ENCODE results near the gene GATAD2B.

Gene GATAD2B

GRCh38 chr1:153926405-153926804 is 3.6 kb upstream of the GATAD2B start:
- TF ChIP-seq CTCF (conservative IDR thresholded peaks at IDR 0.05) = no peak
- no peak overlapping the region for H3K27ac ChIP-seq

- peak; percentile 34; the same call in 1 of the 2 replicates for TF ChIP-seq CTCF (conservative IDR thresholded peaks at IDR 0.05)
- H3K27ac ChIP-seq = peak overlapping the region; percentile 96
Observed at GRCh38 chr1:153922076-153922971, 448 bp downstream of the GATAD2B start.

- TF ChIP-seq CTCF (conservative IDR thresholded peaks at IDR 0.05) = no peak
- H3K27ac ChIP-seq = peak overlapping the region; percentile 96
Observed at GRCh38 chr1:153921803-153922075, 1.0 kb downstream of the GATAD2B start.

GRCh38 chr1:153921080-153921802 is 1.5 kb downstream of the GATAD2B start:
- H3K27ac ChIP-seq = peak overlapping the region; percentile 96
- TF ChIP-seq CTCF (conservative IDR thresholded peaks at IDR 0.05) = no peak

- H3K27ac ChIP-seq = peak overlapping the region; percentile 96
- TF ChIP-seq CTCF (conservative IDR thresholded peaks at IDR 0.05) = peak; percentile 62
Observed at GRCh38 chr1:153919876-153920852, 2.6 kb downstream of the GATAD2B start.

GRCh38 chr1:153916297-153916696 is 6.5 kb downstream of the GATAD2B start:
- no peak for TF ChIP-seq CTCF (conservative IDR thresholded peaks at IDR 0.05)
- no peak overlapping the region for H3K27ac ChIP-seq

All from VCaP (cell line).